HG03571 (cell line): ENCODE data around the gene RSU1.
"Not testable (repeated sequence)": the region's sequence is repeated elsewhere in the genome, so short reads cannot be mapped to it uniquely, and the experiment has no call there.

Experiments
- ATAC-seq: cut with Tn5 transposase; IDR thresholded peaks from one replicate; pipeline ENCODE4 v1.9.1; 2021; ENCODE audit not compliant: unreplicated experiment

The RSU1 gene

GRCh38 chr10:16817125-16818019 lies at the start of gene RSU1:
Gene RSU1 (minus strand): TSS chr10:16817424. CDS start chr10:16817081, 343 bp downstream.
- peak; percentile 98 for ATAC-seq

GRCh38 chr10:16866541-16867275 lies 49.5 kb upstream of the RSU1 start:
- ATAC-seq: no peak

GRCh38 chr10:16865766-16866165 lies 48.5 kb upstream of the RSU1 start:
- ATAC-seq: no peak

GRCh38 chr10:16863766-16864165 lies 46.5 kb upstream of the RSU1 start:
- no peak for ATAC-seq

GRCh38 chr10:16857419-16857818 lies 40.2 kb upstream of the RSU1 start:
- ATAC-seq: no peak

- ATAC-seq: no peak
These were observed 39.3 kb upstream of the RSU1 start for GRCh38 chr10:16856567-16856966.

GRCh38 chr10:16856092-16856491 lies 38.9 kb upstream of the RSU1 start:
- no peak for ATAC-seq

GRCh38 chr10:16854623-16855022 lies 37.4 kb upstream of the RSU1 start:
- no peak for ATAC-seq

- no peak for ATAC-seq
These were observed 36.6 kb upstream of the RSU1 start for GRCh38 chr10:16853809-16854208.

GRCh38 chr10:16853201-16853600 lies 36.0 kb upstream of the RSU1 start:
- ATAC-seq: no peak

- ATAC-seq: no peak
These were observed 35.4 kb upstream of the RSU1 start for GRCh38 chr10:16852624-16853023.

GRCh38 chr10:16848562-16849154 lies 31.4 kb upstream of the RSU1 start:
- ATAC-seq: no peak

- no peak for ATAC-seq
These were observed 30.4 kb upstream of the RSU1 start for GRCh38 chr10:16847644-16848043.

- ATAC-seq: no peak
These were observed 28.0 kb upstream of the RSU1 start for GRCh38 chr10:16845248-16845647.

GRCh38 chr10:16843252-16843870 lies 26.1 kb upstream of the RSU1 start:
- ATAC-seq: peak; percentile 52

GRCh38 chr10:16835228-16835627 lies 18.0 kb upstream of the RSU1 start:
- ATAC-seq: no peak

GRCh38 chr10:16832351-16833080 lies 15.3 kb upstream of the RSU1 start:
- ATAC-seq: no peak

GRCh38 chr10:16828701-16829175 lies 11.5 kb upstream of the RSU1 start:
- ATAC-seq: no peak

- ATAC-seq: peak; percentile 57
These were observed 10.9 kb upstream of the RSU1 start for GRCh38 chr10:16828114-16828568.

GRCh38 chr10:16827474-16827873 lies 10.2 kb upstream of the RSU1 start:
- not testable (repeated sequence) for ATAC-seq
